ENCODE measurements around the gene PRUNE2.

PRUNE2 gene

GRCh38 chr9:76886318-76886717 is 19.6 kb downstream of the PRUNE2 start:
- no peaks in the 10 kb centered on the region for H3K9me3 ChIP-seq (ENCODE audit: control insufficient read depth in 1 of 2, low read length in 2 of 2)
- H3K27ac ChIP-seq (ENCODE audit: low read length) = peak overlapping the region; percentile 70
- peaks cover 0 to 4% of the 10 kb centered on the region in 2 donors for H3K36me3 ChIP-seq (ENCODE audit: control insufficient read depth in 1 of 2, insufficient read depth in 2 of 2, low read length in 2 of 2)
- H3K4me1 ChIP-seq (ENCODE audit: control insufficient read depth in 1 of 2, insufficient read depth in 2 of 2, low read length in 2 of 2) = peaks cover 4 to 12% of the 10 kb centered on the region in 2 donors
- H3K27me3 ChIP-seq (ENCODE audit: low read depth, low read length) = no peaks in the 10 kb centered on the region
- H3K4me3 ChIP-seq (ENCODE audit: low read depth in 1 of 2, low read length in 2 of 2) = no peak overlapping the region

- Histone ChIP-seq H3K4me3 (ENCODE audit: low read depth in 1 of 2, low read length in 2 of 2) (no peak overlapping the region), H3K9me3 (ENCODE audit: control insufficient read depth in 1 of 2, low read length in 2 of 2) (no peaks in the 10 kb centered on the region), H3K36me3 (ENCODE audit: control insufficient read depth in 1 of 2, insufficient read depth in 2 of 2, low read length in 2 of 2) (peaks cover 0 to 4% of the 10 kb centered on the region in 2 donors), H3K4me1 (ENCODE audit: control insufficient read depth in 1 of 2, insufficient read depth in 2 of 2, low read length in 2 of 2) (peaks cover 4 to 9% of the 10 kb centered on the region in 2 donors), H3K27ac (ENCODE audit: low read length) (peak overlapping the region; percentile 26), H3K27me3 (ENCODE audit: low read depth, low read length) (no peaks in the 10 kb centered on the region)
Measured at GRCh38 chr9:76884823-76885222, 21.1 kb downstream of the PRUNE2 start.

DNA sequence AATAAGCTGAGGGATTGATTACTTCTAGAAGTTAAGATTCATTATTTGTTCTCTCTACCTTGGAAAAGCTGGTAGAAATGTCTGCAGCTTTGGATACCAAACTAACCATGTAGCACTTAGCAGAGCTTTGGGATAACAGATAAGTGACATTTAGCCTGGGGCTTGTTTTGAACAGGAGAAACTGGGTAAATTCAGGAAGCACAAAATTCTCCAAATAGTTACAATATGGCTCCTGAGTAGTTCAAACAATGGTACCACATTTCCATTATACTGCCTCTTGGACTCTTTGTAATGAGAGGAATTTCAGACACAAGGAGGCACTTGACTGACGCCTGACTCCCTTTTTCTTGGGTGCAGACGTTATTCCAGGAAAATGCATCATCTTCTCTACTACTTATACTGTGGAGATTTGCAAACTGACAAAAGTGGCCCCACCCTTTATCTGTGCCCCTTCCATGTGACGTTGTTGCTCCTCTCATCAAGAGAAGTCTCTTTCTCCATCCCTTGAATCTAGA is 22.5 kb downstream of the PRUNE2 start:
- H3K27ac ChIP-seq (ENCODE audit: low read length) = no peak overlapping the region
- no peaks in the 10 kb centered on the region for H3K27me3 ChIP-seq (ENCODE audit: low read depth, low read length)
- peaks cover 4 to 9% of the 10 kb centered on the region in 2 donors for H3K4me1 ChIP-seq (ENCODE audit: control insufficient read depth in 1 of 2, insufficient read depth in 2 of 2, low read length in 2 of 2)
- no peaks in the 10 kb centered on the region for H3K9me3 ChIP-seq (ENCODE audit: control insufficient read depth in 1 of 2, low read length in 2 of 2)
- H3K4me3 ChIP-seq (ENCODE audit: low read depth in 1 of 2, low read length in 2 of 2) = no peak overlapping the region
- peaks cover 0 to 4% of the 10 kb centered on the region in 2 donors for H3K36me3 ChIP-seq (ENCODE audit: control insufficient read depth in 1 of 2, insufficient read depth in 2 of 2, low read length in 2 of 2)

DNA sequence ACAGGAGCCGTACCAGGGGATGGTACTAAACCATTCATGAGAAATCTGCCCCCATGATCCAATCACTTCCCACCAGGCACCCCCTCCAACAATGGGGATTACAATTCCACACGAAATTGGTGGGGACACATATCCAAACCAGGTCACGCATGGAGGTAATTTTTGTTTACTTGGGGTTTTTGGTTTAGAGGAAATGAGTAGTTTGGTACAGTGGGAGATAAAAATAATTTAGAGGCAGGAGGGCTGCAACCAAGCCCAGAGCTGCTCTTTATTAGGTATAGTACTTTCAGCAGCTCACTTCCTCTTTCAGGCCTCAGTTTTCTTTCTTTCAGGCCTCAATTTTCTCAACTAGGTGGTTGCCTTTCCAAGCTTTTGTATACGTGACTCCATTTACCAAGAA is 23.2 kb downstream of the PRUNE2 start:
- Histone ChIP-seq H3K27ac (ENCODE audit: low read length) (peak overlapping the region; percentile 27), H3K27me3 (ENCODE audit: low read depth, low read length) (no peaks in the 10 kb centered on the region), H3K9me3 (ENCODE audit: control insufficient read depth in 1 of 2, low read length in 2 of 2) (no peaks in the 10 kb centered on the region), H3K4me3 (ENCODE audit: low read depth in 1 of 2, low read length in 2 of 2) (no peak overlapping the region), H3K4me1 (ENCODE audit: control insufficient read depth in 1 of 2, insufficient read depth in 2 of 2, low read length in 2 of 2) (peaks cover 4 to 9% of the 10 kb centered on the region in 2 donors), H3K36me3 (ENCODE audit: control insufficient read depth in 1 of 2, insufficient read depth in 2 of 2, low read length in 2 of 2) (peaks cover 0 to 4% of the 10 kb centered on the region in 2 donors)

DNA sequence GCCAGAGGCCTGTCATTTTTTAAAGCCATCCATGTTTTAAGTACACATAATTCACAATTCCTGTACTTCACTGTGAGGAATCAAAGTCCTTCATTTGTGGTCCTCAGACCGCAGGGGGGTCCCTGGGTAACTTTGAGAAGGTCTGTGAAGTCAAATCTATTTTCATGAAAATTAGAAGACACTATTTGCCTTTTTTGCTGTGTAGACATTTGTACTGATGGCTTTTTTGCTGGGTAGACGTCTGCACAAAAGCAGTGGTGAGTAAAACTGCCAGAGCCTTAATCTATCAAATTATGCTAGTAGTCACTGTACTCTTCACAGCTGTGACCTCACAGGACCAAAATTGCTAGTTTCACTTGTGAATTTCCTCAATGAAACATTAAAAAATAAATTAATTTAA is 25.7 kb downstream of the PRUNE2 start:
- no peaks in the 10 kb centered on the region for H3K9me3 ChIP-seq (ENCODE audit: control insufficient read depth in 1 of 2, low read length in 2 of 2)
- H3K27ac ChIP-seq (ENCODE audit: low read length) = no peak overlapping the region
- peaks cover 3 to 4% of the 10 kb centered on the region in 2 donors for H3K4me1 ChIP-seq (ENCODE audit: control insufficient read depth in 1 of 2, insufficient read depth in 2 of 2, low read length in 2 of 2)

GRCh38 chr9:76878933-76879332 is 27.0 kb downstream of the PRUNE2 start:
- Histone ChIP-seq H3K4me1 (ENCODE audit: control insufficient read depth in 1 of 2, insufficient read depth in 2 of 2, low read length in 2 of 2) (peaks cover 0 to 3% of the 10 kb centered on the region in 2 donors), H3K36me3 (ENCODE audit: control insufficient read depth in 1 of 2, insufficient read depth in 2 of 2, low read length in 2 of 2) (no peaks in the 10 kb centered on the region), H3K27me3 (ENCODE audit: low read depth, low read length) (no peaks in the 10 kb centered on the region), H3K9me3 (ENCODE audit: control insufficient read depth in 1 of 2, low read length in 2 of 2) (no peaks in the 10 kb centered on the region), H3K27ac (ENCODE audit: low read length) (no peak overlapping the region), H3K4me3 (ENCODE audit: low read depth in 1 of 2, low read length in 2 of 2) (no peak overlapping the region)

More for the DNA sequence above, 25.7 kb downstream of the PRUNE2 start:
- Histone ChIP-seq H3K27me3 (ENCODE audit: low read depth, low read length) (no peaks in the 10 kb centered on the region), H3K36me3 (ENCODE audit: control insufficient read depth in 1 of 2, insufficient read depth in 2 of 2, low read length in 2 of 2) (peaks cover 0 to 2% of the 10 kb centered on the region in 2 donors), H3K4me3 (ENCODE audit: low read depth in 1 of 2, low read length in 2 of 2) (no peak overlapping the region)

DNA sequence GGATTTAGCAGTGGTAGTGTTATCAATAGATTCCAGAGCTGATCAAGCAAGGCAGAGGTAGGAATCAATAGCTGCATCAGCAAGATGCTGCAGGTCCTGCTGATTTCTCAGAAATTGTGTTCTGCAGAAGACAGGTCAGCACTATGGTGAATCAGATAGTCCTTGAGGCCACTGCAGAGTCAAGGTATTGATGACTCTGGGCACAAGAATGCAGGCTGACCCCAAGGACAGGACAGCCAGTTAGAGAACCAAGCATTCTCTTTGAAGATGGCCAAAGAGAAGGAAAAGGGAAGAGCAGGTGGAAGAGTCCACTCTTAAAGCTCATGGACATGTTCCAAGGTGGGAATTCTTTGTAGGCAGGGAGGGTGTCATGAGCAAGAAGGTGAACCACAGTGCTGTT is 28.0 kb downstream of the PRUNE2 start:
- peaks cover 0 to 3% of the 10 kb centered on the region in 2 donors for H3K4me1 ChIP-seq (ENCODE audit: control insufficient read depth in 1 of 2, insufficient read depth in 2 of 2, low read length in 2 of 2)
- H3K4me3 ChIP-seq (ENCODE audit: low read depth in 1 of 2, low read length in 2 of 2) = no peak overlapping the region
- no peaks in the 10 kb centered on the region for H3K27me3 ChIP-seq (ENCODE audit: low read depth, low read length)
- no peaks in the 10 kb centered on the region for H3K36me3 ChIP-seq (ENCODE audit: control insufficient read depth in 1 of 2, insufficient read depth in 2 of 2, low read length in 2 of 2)
- H3K27ac ChIP-seq (ENCODE audit: low read length) = peak overlapping the region; percentile 25
- no peaks in the 10 kb centered on the region for H3K9me3 ChIP-seq (ENCODE audit: control insufficient read depth in 1 of 2, low read length in 2 of 2)

DNA sequence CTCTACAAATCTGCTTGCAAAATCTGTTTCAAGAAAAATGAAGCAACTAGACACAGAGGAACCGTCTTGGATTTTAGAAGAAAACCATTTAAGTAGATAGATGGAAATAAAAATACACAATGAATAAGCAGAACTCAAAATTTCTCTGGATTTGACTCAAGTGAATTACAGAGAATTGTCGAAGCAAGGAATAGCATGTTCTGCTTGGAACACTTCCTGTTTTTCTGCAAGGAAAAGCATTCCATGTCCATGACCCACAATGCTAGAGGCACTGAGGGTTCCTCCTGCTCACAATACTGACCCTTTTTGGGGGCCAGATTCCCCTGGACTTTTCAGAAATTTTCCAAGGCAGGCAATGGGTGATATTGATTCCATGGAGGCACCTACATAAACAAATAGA is 29.8 kb downstream of the PRUNE2 start:
- Histone ChIP-seq H3K27ac (ENCODE audit: low read length) (peak overlapping the region; percentile 79), H3K4me3 (ENCODE audit: low read depth in 1 of 2, low read length in 2 of 2) (peak overlapping the region in 1 of 2 donors; percentile 24), H3K27me3 (ENCODE audit: low read depth, low read length) (no peaks in the 10 kb centered on the region), H3K4me1 (ENCODE audit: control insufficient read depth in 1 of 2, insufficient read depth in 2 of 2, low read length in 2 of 2) (peaks cover 0 to 3% of the 10 kb centered on the region in 2 donors), H3K9me3 (ENCODE audit: control insufficient read depth in 1 of 2, low read length in 2 of 2) (no peaks in the 10 kb centered on the region), H3K36me3 (ENCODE audit: control insufficient read depth in 1 of 2, insufficient read depth in 2 of 2, low read length in 2 of 2) (no peaks in the 10 kb centered on the region)

GRCh38 chr9:76873821-76874220 is 32.1 kb downstream of the PRUNE2 start:
- H3K9me3 ChIP-seq (ENCODE audit: control insufficient read depth in 1 of 2, low read length in 2 of 2) = no peaks in the 10 kb centered on the region
- H3K27ac ChIP-seq (ENCODE audit: low read length) = peak overlapping the region; percentile 62
- H3K36me3 ChIP-seq (ENCODE audit: control insufficient read depth in 1 of 2, insufficient read depth in 2 of 2, low read length in 2 of 2) = no peaks in the 10 kb centered on the region
- no peak overlapping the region for H3K4me3 ChIP-seq (ENCODE audit: low read depth in 1 of 2, low read length in 2 of 2)
- H3K4me1 ChIP-seq (ENCODE audit: control insufficient read depth in 1 of 2, insufficient read depth in 2 of 2, low read length in 2 of 2) = no peaks in the 10 kb centered on the region
- no peaks in the 10 kb centered on the region for H3K27me3 ChIP-seq (ENCODE audit: low read depth, low read length)

DNA sequence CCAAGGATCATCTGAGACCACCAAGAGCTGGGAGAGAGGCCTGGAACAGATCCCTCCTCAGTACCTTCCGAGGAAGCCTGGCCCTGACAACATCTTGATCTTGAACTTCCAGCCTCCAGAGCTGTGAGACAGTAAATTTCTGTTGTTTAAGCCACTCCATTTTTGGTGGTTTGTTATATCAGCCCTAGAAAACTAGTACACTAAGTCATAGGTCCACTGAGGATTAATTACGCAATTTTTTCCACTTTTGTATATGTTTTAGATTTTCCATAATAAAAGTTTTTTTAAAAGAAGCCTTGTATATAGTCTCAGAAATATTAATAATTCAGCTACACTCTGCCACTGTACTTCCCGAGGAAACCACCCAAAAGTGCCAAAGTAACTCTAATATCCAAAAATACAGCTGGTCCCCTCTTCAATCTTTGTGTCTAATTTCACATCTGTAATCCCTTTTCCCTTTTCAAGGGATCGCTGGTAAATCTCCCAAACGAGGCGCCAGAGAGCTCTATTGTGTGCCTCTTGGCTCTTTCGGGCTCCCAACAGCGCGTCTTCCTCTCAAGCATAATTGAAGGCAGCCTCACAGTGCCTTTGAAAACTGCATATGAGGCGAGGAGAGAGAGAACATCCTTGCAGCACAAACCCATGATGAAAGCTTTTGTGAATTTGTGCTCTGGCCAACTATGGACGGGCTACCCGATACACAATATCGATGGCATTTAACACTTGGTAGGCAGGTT is 32.7 kb downstream of the PRUNE2 start:
- no peaks in the 10 kb centered on the region for H3K4me1 ChIP-seq (ENCODE audit: control insufficient read depth in 1 of 2, insufficient read depth in 2 of 2, low read length in 2 of 2)
- no peak overlapping the region for H3K4me3 ChIP-seq (ENCODE audit: low read depth in 1 of 2, low read length in 2 of 2)
- H3K36me3 ChIP-seq (ENCODE audit: control insufficient read depth in 1 of 2, insufficient read depth in 2 of 2, low read length in 2 of 2) = no peaks in the 10 kb centered on the region
- H3K27ac ChIP-seq (ENCODE audit: low read length) = peak overlapping the region; percentile 62
- H3K9me3 ChIP-seq (ENCODE audit: control insufficient read depth in 1 of 2, low read length in 2 of 2) = no peaks in the 10 kb centered on the region
- no peaks in the 10 kb centered on the region for H3K27me3 ChIP-seq (ENCODE audit: low read depth, low read length)

- Histone ChIP-seq H3K4me1 (ENCODE audit: control insufficient read depth in 1 of 2, insufficient read depth in 2 of 2, low read length in 2 of 2) (no peaks in the 10 kb centered on the region), H3K9me3 (ENCODE audit: control insufficient read depth in 1 of 2, low read length in 2 of 2) (no peaks in the 10 kb centered on the region), H3K27me3 (ENCODE audit: low read depth, low read length) (no peaks in the 10 kb centered on the region), H3K36me3 (ENCODE audit: control insufficient read depth in 1 of 2, insufficient read depth in 2 of 2, low read length in 2 of 2) (no peaks in the 10 kb centered on the region), H3K4me3 (ENCODE audit: low read depth in 1 of 2, low read length in 2 of 2) (peak overlapping the region; percentile 8 to 17), H3K27ac (ENCODE audit: low read length) (peak overlapping the region; percentile 19)
Measured at GRCh38 chr9:76868897-76869296, 37.0 kb downstream of the PRUNE2 start.
